HG02852 (cell line): Measurements from ENCODE around the gene PEX14.

Experiments used
- ATAC-seq: cut with Tn5 transposase; IDR thresholded peaks from one replicate; pipeline ENCODE4 v1.9.1; 2021; ENCODE audit warnings: mild to moderate bottlenecking, moderate library complexity; ENCODE audit not compliant: unreplicated experiment

The PEX14 gene

DNA sequence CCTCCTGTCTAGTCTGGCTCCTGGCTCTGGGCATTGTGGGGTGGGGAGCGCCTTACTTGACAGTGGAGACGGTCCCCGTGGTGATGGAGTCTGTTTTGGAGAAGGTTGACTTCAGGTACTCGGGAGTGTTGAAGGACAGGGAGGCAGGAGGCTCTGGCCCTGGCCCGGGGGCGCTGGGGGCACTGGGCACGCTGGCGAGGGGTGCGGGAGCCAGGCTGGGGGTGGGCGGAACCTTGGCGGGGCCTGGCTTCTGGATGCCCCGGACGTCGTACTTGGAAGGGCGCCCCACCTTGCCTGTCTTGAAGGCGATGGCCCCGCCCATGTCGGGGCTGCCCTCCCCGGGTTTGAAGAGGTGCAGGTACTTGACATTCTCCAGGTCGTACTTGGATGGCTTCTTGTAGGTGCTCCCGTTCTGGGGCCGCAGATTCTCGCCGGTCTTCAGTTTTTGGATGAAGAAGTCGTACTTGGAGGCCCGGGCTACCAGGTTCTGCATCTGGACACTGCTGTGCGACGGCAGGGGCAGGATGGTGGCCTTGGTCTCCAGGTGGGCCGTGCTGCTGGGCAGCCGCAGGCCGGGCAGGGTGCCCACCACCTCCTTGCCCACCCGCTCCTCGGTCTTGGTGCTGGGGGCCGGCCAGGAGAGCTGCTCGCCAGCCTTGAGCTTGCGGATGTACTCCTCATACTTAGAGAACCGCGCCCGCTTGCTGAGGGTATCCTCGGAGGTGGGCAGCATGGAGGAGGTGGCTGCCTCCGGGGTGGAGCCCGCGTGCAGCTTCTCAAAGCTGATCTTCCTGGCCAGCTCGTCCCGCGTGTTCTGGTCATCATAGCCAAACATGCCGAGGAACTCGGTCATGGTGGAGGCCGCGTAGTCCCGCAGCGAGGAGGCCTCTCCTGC lies 185.1 kb downstream of the PEX14 start:
- ATAC-seq = no peak

DNA sequence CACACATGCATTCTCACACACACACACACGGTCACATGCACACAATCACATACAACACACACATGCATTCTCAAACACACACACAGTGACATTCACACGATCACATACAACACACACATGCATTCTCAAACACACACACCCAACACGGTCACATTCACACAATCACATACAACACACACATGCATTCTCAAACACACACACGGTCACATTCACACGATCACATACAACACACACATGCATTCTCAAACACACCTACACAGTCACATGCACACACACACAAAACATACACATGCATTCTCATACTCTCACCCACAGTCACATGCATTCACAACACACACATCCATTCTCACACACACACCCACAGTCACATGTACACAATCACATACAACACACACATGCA lies 186.7 kb downstream of the PEX14 start:
- ATAC-seq = no peak

DNA sequence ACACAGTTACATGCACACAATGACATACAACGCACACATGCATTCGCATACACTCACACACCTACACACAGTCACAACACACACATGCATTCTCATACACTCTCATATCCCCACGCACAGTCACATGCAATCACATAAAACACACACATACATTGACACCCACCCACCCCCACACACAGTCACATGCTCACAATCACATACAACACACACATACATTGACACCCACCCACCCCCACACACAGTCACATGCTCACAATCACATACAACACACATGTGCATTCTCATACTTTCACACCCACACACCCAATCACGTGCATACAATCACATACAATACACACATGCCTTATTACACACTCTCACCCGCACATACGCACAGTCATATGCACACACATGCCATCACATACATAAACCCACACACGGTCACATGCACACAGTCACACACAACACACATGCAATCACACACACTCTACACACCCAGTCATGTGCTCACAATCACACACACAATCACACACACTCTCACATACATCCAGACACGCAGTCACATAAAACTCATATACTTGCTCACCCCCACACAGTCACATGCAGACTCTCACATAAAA lies 187.4 kb downstream of the PEX14 start:
- ATAC-seq = no peak

GRCh38 chr1:10662824-10663677 lies 188.3 kb downstream of the PEX14 start:
- ATAC-seq = no peak

- ATAC-seq = no peak
Measured at GRCh38 chr1:10663678-10664035, 188.9 kb downstream of the PEX14 start.

DNA sequence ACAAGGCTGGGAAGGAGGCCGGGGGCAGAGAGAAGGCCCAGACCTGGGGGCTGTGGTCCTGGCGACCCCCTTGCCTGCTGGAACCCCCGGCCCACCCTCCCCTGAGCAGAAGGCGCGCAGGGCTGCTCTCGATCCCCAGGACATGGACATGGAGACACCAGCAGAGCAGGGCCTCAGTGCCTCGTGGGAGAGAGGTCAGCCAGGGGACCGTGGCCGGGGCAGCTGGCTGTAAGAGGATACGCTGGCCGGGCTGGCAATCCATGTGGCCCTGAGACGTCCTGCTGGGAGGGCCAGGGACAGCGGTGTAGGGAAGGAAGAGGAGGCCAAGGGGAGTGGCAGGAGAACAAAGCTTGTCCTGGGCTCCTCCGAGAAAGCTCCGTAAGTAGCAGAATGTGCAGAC lies 189.5 kb downstream of the PEX14 start:
- no peak for ATAC-seq

- no peak for ATAC-seq
Measured at GRCh38 chr1:10665226-10665625, 190.5 kb downstream of the PEX14 start.

- ATAC-seq = no peak
Measured at GRCh38 chr1:10665930-10666850, 191.4 kb downstream of the PEX14 start.

DNA sequence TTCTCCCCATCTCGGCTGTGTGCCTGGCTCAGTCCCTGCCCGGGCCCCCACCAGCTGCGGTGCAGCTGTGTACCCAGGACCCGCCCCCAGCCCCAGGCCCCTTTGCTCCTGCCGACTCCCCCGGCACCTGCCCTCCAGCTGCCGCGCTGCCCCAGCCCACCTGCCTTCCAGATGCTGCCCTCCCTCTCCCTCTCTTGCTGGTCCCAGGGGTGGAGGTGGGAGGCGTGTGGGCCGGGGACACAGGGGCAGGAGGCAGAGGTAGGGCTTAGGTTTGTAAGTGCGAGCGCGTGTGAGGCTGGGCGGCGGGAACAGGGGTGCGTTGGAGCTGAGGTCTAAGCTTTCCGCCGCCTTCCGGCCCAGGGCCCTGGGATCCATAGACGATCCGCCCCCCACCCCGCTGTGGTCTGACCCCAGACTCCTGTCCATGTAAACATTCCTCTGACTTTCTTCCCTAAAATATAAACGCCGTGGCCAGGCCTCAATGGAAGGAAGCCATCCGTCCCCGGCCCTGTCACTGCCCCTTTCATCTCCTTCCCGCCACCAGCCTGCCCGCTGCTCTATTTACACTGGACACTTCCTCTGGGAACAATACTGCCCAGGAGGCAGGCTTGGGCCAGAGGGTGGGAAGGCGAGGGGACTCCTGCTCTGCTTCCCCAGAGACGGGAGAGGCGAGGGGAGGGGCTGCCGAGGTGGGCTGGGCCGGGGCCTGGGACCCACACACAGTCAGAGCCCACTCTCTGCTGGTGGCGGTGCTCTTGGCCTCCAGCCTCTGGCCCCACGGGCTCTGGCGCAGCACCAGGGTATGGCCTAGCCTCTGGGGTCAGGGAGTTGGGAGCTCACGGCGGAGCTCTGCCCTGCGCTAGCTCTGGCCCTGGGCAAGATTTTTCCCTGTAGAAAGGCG lies 193.4 kb downstream of the PEX14 start:
- ATAC-seq = no peak

GRCh38 chr1:10669570-10669969 lies 194.8 kb downstream of the PEX14 start:
- no peak for ATAC-seq

GRCh38 chr1:10670190-10670589 lies 195.4 kb downstream of the PEX14 start:
- ATAC-seq = no peak

DNA sequence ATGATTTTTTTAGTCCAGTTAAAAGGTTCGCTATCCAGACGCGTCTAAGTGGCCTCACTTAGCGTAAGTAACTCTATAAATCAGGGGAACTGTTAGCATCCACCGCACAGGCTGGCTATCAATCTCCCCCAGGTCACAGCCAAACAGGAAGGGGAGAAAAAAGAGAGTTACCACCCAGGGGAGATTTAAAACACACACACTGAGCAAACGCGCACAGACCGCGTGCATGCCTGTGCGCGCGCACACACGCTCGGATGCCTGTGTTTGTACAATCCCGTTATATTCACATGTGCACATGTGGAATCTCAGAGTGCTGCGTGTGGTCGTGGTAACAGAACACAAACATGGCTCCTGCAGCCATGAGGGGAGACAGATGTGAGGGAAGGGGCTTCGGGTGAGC lies 196.3 kb downstream of the PEX14 start:
- ATAC-seq = no peak

- ATAC-seq = no peak
Measured at GRCh38 chr1:10671622-10672342, 197.0 kb downstream of the PEX14 start.

DNA sequence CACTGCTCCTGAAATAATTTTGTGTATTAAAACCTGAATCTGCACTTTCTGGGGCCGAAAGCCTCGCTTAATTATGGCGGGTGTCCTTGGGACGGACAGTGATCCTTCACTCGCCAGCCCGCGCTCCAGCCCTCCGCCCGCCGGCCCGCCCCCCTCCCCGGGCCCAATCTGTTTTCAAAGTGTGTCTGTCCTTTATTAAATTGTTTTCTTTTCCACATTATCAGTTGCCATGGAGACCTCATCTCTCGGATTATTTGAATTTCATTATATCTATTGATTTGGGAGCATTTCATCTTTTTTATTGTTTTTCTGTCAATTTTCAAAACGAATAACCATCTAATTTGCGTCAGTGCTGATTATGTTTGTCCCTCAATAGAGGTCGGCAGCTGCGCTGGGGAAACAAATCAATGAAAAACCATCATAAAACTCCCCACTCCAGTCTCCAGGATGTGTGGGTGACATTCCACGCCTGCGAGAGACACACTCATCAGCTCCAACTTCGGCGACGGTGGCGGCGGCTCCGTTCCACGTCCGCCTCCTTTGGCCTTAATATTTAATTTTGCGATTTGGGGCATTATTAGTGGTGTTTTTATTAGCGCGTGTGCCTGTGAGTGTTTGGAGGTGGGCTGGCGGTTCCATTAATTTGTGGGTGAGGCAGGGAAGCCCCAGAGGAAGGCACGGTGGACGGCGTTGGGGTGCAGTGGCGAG lies 197.7 kb downstream of the PEX14 start:
- ATAC-seq = no peak

DNA sequence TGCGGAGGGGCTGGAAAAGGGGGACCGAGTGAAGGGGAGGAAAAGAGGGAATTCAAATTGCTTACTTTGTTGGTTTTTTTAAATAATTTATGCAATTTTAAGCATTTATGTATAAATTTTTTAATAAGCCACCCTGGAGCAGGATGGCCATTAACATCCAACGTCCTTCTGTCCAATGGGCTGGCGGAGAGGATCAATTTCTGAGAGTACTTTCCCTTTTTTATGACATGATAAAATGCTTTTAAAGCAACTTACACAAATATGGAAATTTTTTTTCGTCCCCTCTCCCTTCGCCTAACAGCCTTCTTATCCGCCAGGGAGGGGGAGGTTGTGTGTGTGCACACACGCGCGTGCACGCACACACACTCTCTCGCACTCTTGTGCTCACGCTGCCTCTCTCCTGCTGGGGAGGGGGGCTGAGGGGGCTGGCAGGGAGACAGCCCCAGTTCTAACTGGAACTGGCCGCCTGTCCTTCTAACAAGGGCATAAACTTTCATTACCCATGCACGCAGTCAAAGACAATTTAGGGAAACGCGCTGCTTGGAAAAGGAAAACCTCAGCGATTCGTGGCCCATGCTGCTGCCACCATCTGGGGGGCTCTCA lies 198.5 kb downstream of the PEX14 start:
- ATAC-seq = no peak

DNA sequence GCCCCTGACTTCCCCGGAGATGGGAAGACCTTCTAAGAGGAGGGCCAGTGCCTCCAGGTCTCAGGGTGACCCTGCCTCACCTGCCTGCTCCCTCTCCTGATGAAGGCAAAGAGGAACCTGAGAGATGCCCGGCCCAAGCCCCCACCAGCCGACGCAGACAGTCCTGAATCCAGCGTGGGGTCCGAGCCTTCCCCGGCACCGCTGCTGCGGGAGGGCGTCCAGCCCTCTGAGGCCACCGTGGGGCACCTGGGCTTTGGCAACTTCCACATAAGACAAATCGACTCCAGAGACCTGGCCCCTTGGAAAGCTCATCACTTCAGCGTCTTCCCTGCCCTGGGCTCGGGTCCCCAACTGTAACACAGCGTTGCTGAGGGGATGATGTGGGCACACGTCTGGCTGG lies 199.5 kb downstream of the PEX14 start:
- ATAC-seq = no peak

DNA sequence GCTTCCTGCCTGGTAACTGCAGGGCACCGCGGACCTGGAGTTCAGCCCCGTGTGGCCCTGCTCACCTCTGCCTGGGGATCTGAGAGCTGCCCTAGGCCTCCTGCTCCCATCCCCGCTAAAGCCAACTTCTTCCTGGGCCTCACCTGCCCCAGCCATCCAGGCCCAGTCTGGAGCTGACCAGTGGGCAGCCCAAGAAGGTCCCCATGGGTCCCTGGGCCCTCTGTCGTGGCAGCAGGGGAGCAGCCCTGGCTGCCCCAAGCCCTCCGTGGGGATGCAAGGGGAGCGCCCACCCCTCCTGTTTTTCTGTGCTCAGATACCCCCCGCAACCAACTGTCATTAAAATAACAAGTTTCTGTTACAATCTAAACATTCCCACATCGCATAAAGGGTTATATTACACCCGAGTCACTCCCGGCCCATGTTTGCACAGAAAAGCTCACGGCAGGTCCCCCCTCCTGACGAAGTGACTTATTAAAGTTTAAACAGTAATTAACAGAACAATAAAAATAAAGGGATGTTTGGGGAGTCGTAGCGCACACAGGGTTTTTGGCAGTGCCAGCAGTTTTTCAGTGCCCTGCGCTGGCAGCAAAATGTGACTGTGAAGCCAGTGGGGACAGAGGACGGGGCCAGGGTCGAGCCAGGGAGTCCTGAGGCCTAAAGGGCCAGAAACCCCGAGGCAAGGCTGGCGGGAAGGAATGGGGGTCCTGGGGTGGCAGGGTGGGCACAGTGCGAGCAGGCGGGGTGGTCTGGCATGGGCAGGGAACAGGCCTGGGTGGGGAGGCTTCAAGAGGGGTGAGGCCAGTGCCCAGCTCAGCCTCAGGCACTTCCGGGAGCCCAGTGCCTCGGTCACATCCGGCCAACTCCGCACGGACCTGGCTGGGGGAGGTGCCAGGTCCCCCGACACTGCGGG lies 200.2 kb downstream of the PEX14 start:
- no peak for ATAC-seq
